Tibial artery (tissue), 4 donors: Measurements from ENCODE around the gene HSPH1.

ENCODE experiments used
- DNase-seq, 2 donors: peaks; one replicate each; pipeline ENCODE4 v3.0.0-alpha.2; 2019
- H3K27ac ChIP-seq, 2 donors: fragments of 200-600 bp; sonication (generic) in 1 of 2; 1 replicate in 1 of 2; 2 replicates in 1 of 2; pipeline ENCODE4 v1.5.1; 2018 to 2019; ENCODE audit warnings: mild to moderate bottlenecking in 1 of 2
- H3K27me3 ChIP-seq, 2 donors: fragments of 200-600 bp; sonication (generic) in 1 of 2; one replicate each; pipeline versions ENCODE4 v1.5.1 to v1.6.0; 2016 to 2019
- H3K36me3 ChIP-seq, 3 donors: fragments of 200-600 bp; sonication (generic) in 2 of 3; one replicate each; pipeline ENCODE4 v1.5.1; 2016 to 2019; ENCODE audit warnings: mild to moderate bottlenecking in 2 of 3
- H3K4me1 ChIP-seq, 4 donors: fragments of 200-600 bp; sonication (generic) in 2 of 4; 1 replicate in 3 of 4; 2 replicates in 1 of 4; pipeline ENCODE4 v1.5.1; 2016 to 2019
- H3K4me3 ChIP-seq, 2 donors: fragments of 200-600 bp; sonication (generic) in 1 of 2; 1 replicate in 1 of 2; 2 replicates in 1 of 2; pipeline ENCODE4 v1.5.1; 2018 to 2019; ENCODE audit warnings: mild to moderate bottlenecking in 2 of 2
- H3K9me3 ChIP-seq, 3 donors: fragments of 200-600 bp; sonication (generic) in 1 of 3; one replicate each; pipeline ENCODE4 v1.5.1; 2016 to 2019
- CTCF ChIP-seq, 2 experiments: fragments of 200-600 bp in 1 of 2; fragments of 450-650 bp in 1 of 2; IDR thresholded peaks; one replicate each; pipeline ENCODE4 v1.5.1; 2017 to 2019; ENCODE audit warnings: antibody characterized with exemption in 2 of 2, mild to moderate bottlenecking in 1 of 2, moderate library complexity in 1 of 2
- intact Hi-C: fragments of 100-400 bp; cut with DNase I; formaldehyde crosslinking; loops from one replicate; pipeline ENCODE4 v1.15.0; 2023; ENCODE audit warnings: low total_unique reads

Gene HSPH1

GRCh38 chr13:31110169-31110568, 51.5 kb downstream of the HSPH1 start:
- intact Hi-C loops: no loop called here
- Histone ChIP-seq H3K4me3 (no peak overlapping the region), H3K27ac (no peak overlapping the region), H3K9me3 (no peaks in the 10 kb centered on the region), H3K27me3 (peaks cover 0 to 8% of the 10 kb centered on the region in 2 donors), H3K36me3 (no peaks in the 10 kb centered on the region), H3K4me1 (peaks cover 0 to 13% (median 8%) of the 10 kb centered on the region in 4 donors)
- no peak for DNase-seq
- no peak for TF ChIP-seq CTCF (IDR thresholded peaks at IDR 0.05)

GRCh38 chr13:31107109-31107508, 54.6 kb downstream of the HSPH1 start:
- no peak for TF ChIP-seq CTCF (IDR thresholded peaks at IDR 0.05)
- Histone ChIP-seq H3K4me3 (no peak overlapping the region), H3K36me3 (no peaks in the 10 kb centered on the region), H3K27me3 (no peaks in the 10 kb centered on the region), H3K9me3 (no peaks in the 10 kb centered on the region), H3K27ac (no peak overlapping the region), H3K4me1 (peaks cover 0 to 13% (median 8%) of the 10 kb centered on the region in 4 donors)
- intact Hi-C loops: no loop called here
- no peak for DNase-seq

- no peaks in the 10 kb centered on the region for H3K9me3 ChIP-seq
- no peak for TF ChIP-seq CTCF (IDR thresholded peaks at IDR 0.05)
These were observed 55.8 kb downstream of the HSPH1 start for GRCh38 chr13:31105856-31106255.

GRCh38 chr13:31105020-31105795, 56.5 kb downstream of the HSPH1 start:
- Histone ChIP-seq H3K4me1 (peaks cover 0 to under 1% (median under 1%) of the 10 kb centered on the region in 4 donors), H3K9me3 (no peaks in the 10 kb centered on the region), H3K27me3 (peaks cover 0 to 8% of the 10 kb centered on the region in 2 donors), H3K36me3 (no peaks in the 10 kb centered on the region), H3K4me3 (no peak overlapping the region), H3K27ac (no peak overlapping the region)
- intact Hi-C loops: no loop called here
- no peak for TF ChIP-seq CTCF (IDR thresholded peaks at IDR 0.05)
- no peak for DNase-seq

More at GRCh38 chr13:31105856-31106255, 55.8 kb downstream of the HSPH1 start:
- Histone ChIP-seq H3K36me3 (no peaks in the 10 kb centered on the region), H3K27me3 (peaks cover 0 to 2% of the 10 kb centered on the region in 2 donors), H3K4me1 (peaks cover 0 to 7% (median 4%) of the 10 kb centered on the region in 4 donors), H3K4me3 (no peak overlapping the region), H3K27ac (no peak overlapping the region)
- DNase-seq: no peak
- intact Hi-C loops: no loop called here

GRCh38 chr13:31102905-31103304, 58.8 kb downstream of the HSPH1 start:
- TF ChIP-seq CTCF (IDR thresholded peaks at IDR 0.05): no peak
- Histone ChIP-seq H3K4me3 (no peak overlapping the region), H3K36me3 (no peaks in the 10 kb centered on the region), H3K9me3 (no peaks in the 10 kb centered on the region), H3K27me3 (peaks cover 0 to 26% of the 10 kb centered on the region in 2 donors), H3K4me1 (no peaks in the 10 kb centered on the region), H3K27ac (no peak overlapping the region)
- DNase-seq: no peak
- intact Hi-C loops: no loop called here
